Measurements from ENCODE around the gene ADCY9.

Gene ADCY9

GRCh38 chr16:4091240-4092012 is 24.8 kb downstream of the ADCY9 start:
- no peak overlapping the region for H3K27ac ChIP-seq (ENCODE audit: low read depth, low read length)
- H3K27me3 ChIP-seq (ENCODE audit: control insufficient read depth, insufficient read depth, low read length): no peaks in the 10 kb centered on the region
- H3K4me1 ChIP-seq (ENCODE audit: control insufficient read depth, insufficient read depth, low read length): peaks cover 10% of the 10 kb centered on the region; the same call in 1 of the 2 replicates
- no peak overlapping the region for H3K4me3 ChIP-seq (ENCODE audit: low read depth, low read length)
- no peaks in the 10 kb centered on the region for H3K9me3 ChIP-seq (ENCODE audit: control insufficient read depth, insufficient read depth, low read depth, low read length)
- H3K9ac ChIP-seq (ENCODE audit: low read length): no peak overlapping the region
- no peaks in the 10 kb centered on the region for H3K36me3 ChIP-seq (ENCODE audit: control insufficient read depth, insufficient read depth, low read length)

- Histone ChIP-seq H3K36me3 (ENCODE audit: control insufficient read depth, insufficient read depth, low read length) (no peaks in the 10 kb centered on the region), H3K27ac (ENCODE audit: low read depth, low read length) (no peak overlapping the region), H3K9ac (ENCODE audit: low read length) (no peak overlapping the region), H3K9me3 (ENCODE audit: control insufficient read depth, insufficient read depth, low read depth, low read length) (no peaks in the 10 kb centered on the region), H3K4me3 (ENCODE audit: low read depth, low read length) (no peak overlapping the region), H3K27me3 (ENCODE audit: control insufficient read depth, insufficient read depth, low read length) (no peaks in the 10 kb centered on the region), H3K4me1 (ENCODE audit: control insufficient read depth, insufficient read depth, low read length) (peaks cover 10% of the 10 kb centered on the region; the same call in 1 of the 2 replicates)
These were observed 25.8 kb downstream of the ADCY9 start for GRCh38 chr16:4090351-4090851.

- Histone ChIP-seq H3K4me1 (ENCODE audit: control insufficient read depth, insufficient read depth, low read length) (peaks cover 10% of the 10 kb centered on the region; the same call in 1 of the 2 replicates), H3K27ac (ENCODE audit: low read depth, low read length) (no peak overlapping the region), H3K9me3 (ENCODE audit: control insufficient read depth, insufficient read depth, low read depth, low read length) (no peaks in the 10 kb centered on the region), H3K27me3 (ENCODE audit: control insufficient read depth, insufficient read depth, low read length) (no peaks in the 10 kb centered on the region), H3K36me3 (ENCODE audit: control insufficient read depth, insufficient read depth, low read length) (no peaks in the 10 kb centered on the region), H3K4me3 (ENCODE audit: low read depth, low read length) (no peak overlapping the region), H3K9ac (ENCODE audit: low read length) (no peak overlapping the region)
These were observed 26.4 kb downstream of the ADCY9 start for GRCh38 chr16:4089811-4090301.

GRCh38 chr16:4089251-4089810 is 26.9 kb downstream of the ADCY9 start:
- Histone ChIP-seq H3K9ac (ENCODE audit: low read length) (no peak overlapping the region), H3K4me1 (ENCODE audit: control insufficient read depth, insufficient read depth, low read length) (peaks cover 10% of the 10 kb centered on the region; the same call in 1 of the 2 replicates), H3K9me3 (ENCODE audit: control insufficient read depth, insufficient read depth, low read depth, low read length) (no peaks in the 10 kb centered on the region), H3K36me3 (ENCODE audit: control insufficient read depth, insufficient read depth, low read length) (no peaks in the 10 kb centered on the region), H3K4me3 (ENCODE audit: low read depth, low read length) (no peak overlapping the region), H3K27me3 (ENCODE audit: control insufficient read depth, insufficient read depth, low read length) (no peaks in the 10 kb centered on the region), H3K27ac (ENCODE audit: low read depth, low read length) (no peak overlapping the region)

GRCh38 chr16:4087990-4088577 is 28.2 kb downstream of the ADCY9 start:
- H3K36me3 ChIP-seq (ENCODE audit: control insufficient read depth, insufficient read depth, low read length): no peaks in the 10 kb centered on the region
- H3K27ac ChIP-seq (ENCODE audit: low read depth, low read length): no peak overlapping the region
- no peak overlapping the region for H3K4me3 ChIP-seq (ENCODE audit: low read depth, low read length)
- H3K4me1 ChIP-seq (ENCODE audit: control insufficient read depth, insufficient read depth, low read length): 0 out of 2 replicates have a peak, but pooled peaks cover 4% of the 10 kb centered on the region
- no peaks in the 10 kb centered on the region for H3K27me3 ChIP-seq (ENCODE audit: control insufficient read depth, insufficient read depth, low read length)
- no peak overlapping the region for H3K9ac ChIP-seq (ENCODE audit: low read length)
- no peaks in the 10 kb centered on the region for H3K9me3 ChIP-seq (ENCODE audit: control insufficient read depth, insufficient read depth, low read depth, low read length)

GRCh38 chr16:4087099-4087885 is 28.9 kb downstream of the ADCY9 start:
- Histone ChIP-seq H3K9me3 (ENCODE audit: control insufficient read depth, insufficient read depth, low read depth, low read length) (no peaks in the 10 kb centered on the region), H3K4me3 (ENCODE audit: low read depth, low read length) (no peak overlapping the region), H3K36me3 (ENCODE audit: control insufficient read depth, insufficient read depth, low read length) (no peaks in the 10 kb centered on the region), H3K27ac (ENCODE audit: low read depth, low read length) (no peak overlapping the region), H3K27me3 (ENCODE audit: control insufficient read depth, insufficient read depth, low read length) (no peaks in the 10 kb centered on the region), H3K9ac (ENCODE audit: low read length) (no peak overlapping the region), H3K4me1 (ENCODE audit: control insufficient read depth, insufficient read depth, low read length) (0 out of 2 replicates have a peak, but pooled peaks cover 4% of the 10 kb centered on the region)

- Histone ChIP-seq H3K9ac (ENCODE audit: low read length) (no peak overlapping the region), H3K9me3 (ENCODE audit: control insufficient read depth, insufficient read depth, low read depth, low read length) (no peaks in the 10 kb centered on the region), H3K36me3 (ENCODE audit: control insufficient read depth, insufficient read depth, low read length) (no peaks in the 10 kb centered on the region), H3K4me1 (ENCODE audit: control insufficient read depth, insufficient read depth, low read length) (peaks cover 8% of the 10 kb centered on the region; the same call in 1 of the 2 replicates), H3K4me3 (ENCODE audit: low read depth, low read length) (no peak overlapping the region), H3K27ac (ENCODE audit: low read depth, low read length) (no peak overlapping the region), H3K27me3 (ENCODE audit: control insufficient read depth, insufficient read depth, low read length) (no peaks in the 10 kb centered on the region)
These were observed 30.1 kb downstream of the ADCY9 start for GRCh38 chr16:4086153-4086552.

GRCh38 chr16:4085405-4085970 is 30.8 kb downstream of the ADCY9 start:
- Histone ChIP-seq H3K27me3 (ENCODE audit: control insufficient read depth, insufficient read depth, low read length) (no peaks in the 10 kb centered on the region), H3K4me3 (ENCODE audit: low read depth, low read length) (no peak overlapping the region), H3K36me3 (ENCODE audit: control insufficient read depth, insufficient read depth, low read length) (no peaks in the 10 kb centered on the region), H3K27ac (ENCODE audit: low read depth, low read length) (no peak overlapping the region), H3K4me1 (ENCODE audit: control insufficient read depth, insufficient read depth, low read length) (peaks cover 9% of the 10 kb centered on the region; the same call in 1 of the 2 replicates), H3K9ac (ENCODE audit: low read length) (no peak overlapping the region), H3K9me3 (ENCODE audit: control insufficient read depth, insufficient read depth, low read depth, low read length) (no peaks in the 10 kb centered on the region)

- Histone ChIP-seq H3K4me3 (ENCODE audit: low read depth, low read length) (no peak overlapping the region), H3K27ac (ENCODE audit: low read depth, low read length) (no peak overlapping the region), H3K9me3 (ENCODE audit: control insufficient read depth, insufficient read depth, low read depth, low read length) (no peaks in the 10 kb centered on the region), H3K4me1 (ENCODE audit: control insufficient read depth, insufficient read depth, low read length) (peaks cover 5% of the 10 kb centered on the region; the same call in 1 of the 2 replicates), H3K27me3 (ENCODE audit: control insufficient read depth, insufficient read depth, low read length) (no peaks in the 10 kb centered on the region), H3K36me3 (ENCODE audit: control insufficient read depth, insufficient read depth, low read length) (no peaks in the 10 kb centered on the region), H3K9ac (ENCODE audit: low read length) (no peak overlapping the region)
These were observed 32.8 kb downstream of the ADCY9 start for GRCh38 chr16:4083347-4083870.

GRCh38 chr16:4082474-4083044 is 33.7 kb downstream of the ADCY9 start:
- Histone ChIP-seq H3K27me3 (ENCODE audit: control insufficient read depth, insufficient read depth, low read length) (no peaks in the 10 kb centered on the region), H3K36me3 (ENCODE audit: control insufficient read depth, insufficient read depth, low read length) (no peaks in the 10 kb centered on the region), H3K4me3 (ENCODE audit: low read depth, low read length) (no peak overlapping the region), H3K9me3 (ENCODE audit: control insufficient read depth, insufficient read depth, low read depth, low read length) (no peaks in the 10 kb centered on the region), H3K27ac (ENCODE audit: low read depth, low read length) (no peak overlapping the region), H3K9ac (ENCODE audit: low read length) (no peak overlapping the region), H3K4me1 (ENCODE audit: control insufficient read depth, insufficient read depth, low read length) (peaks cover 5% of the 10 kb centered on the region; the same call in 1 of the 2 replicates)
